ENCODE measurements around the gene PTPN21. TPM values are rescaled to one million over a fixed set of nuclear protein-coding genes. Genes with fewer than 3 reads are reported as not detected.

The PTPN21 gene
- total and polyA plus RNA-seq, 8 donors = 3.5 to 63.0 (median 18.5) TPM

GRCh38 chr14:88499225-88499624 lies 55.6 kb downstream of the PTPN21 start:
- DNase-seq = no peak
- intact Hi-C loops (cut with DNase I; ENCODE audit: low total_unique reads) = loop anchor here (10.0 kb wide), 1 partner anchor 46 kb away; no protein-coding TSS in a partner anchor

DNA sequence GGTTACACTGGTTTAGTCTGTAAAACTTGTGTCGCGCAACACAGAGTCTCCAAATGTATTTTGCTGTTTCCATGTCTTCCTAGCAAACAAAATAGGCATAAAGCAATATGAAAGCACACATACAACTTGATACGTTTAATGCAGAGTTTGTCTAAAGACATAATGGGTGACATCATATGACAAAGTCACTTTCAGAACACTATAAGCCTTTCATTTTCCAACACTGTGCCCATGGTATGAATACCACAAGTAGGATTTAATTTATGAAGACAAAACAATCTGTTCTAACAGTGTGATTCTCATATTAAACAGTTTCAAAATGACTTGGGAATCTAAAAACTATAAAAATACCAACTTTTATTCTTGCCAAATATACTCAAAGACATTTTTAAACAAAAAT lies 58.4 kb downstream of the PTPN21 start:
- H3K27ac ChIP-seq = no peak overlapping the region
- no peaks in the 10 kb centered on the region for H3K9me3 ChIP-seq
- TF ChIP-seq EP300 (IDR thresholded peaks at IDR 0.05) = no peak
- TF ChIP-seq, protein P1, sequence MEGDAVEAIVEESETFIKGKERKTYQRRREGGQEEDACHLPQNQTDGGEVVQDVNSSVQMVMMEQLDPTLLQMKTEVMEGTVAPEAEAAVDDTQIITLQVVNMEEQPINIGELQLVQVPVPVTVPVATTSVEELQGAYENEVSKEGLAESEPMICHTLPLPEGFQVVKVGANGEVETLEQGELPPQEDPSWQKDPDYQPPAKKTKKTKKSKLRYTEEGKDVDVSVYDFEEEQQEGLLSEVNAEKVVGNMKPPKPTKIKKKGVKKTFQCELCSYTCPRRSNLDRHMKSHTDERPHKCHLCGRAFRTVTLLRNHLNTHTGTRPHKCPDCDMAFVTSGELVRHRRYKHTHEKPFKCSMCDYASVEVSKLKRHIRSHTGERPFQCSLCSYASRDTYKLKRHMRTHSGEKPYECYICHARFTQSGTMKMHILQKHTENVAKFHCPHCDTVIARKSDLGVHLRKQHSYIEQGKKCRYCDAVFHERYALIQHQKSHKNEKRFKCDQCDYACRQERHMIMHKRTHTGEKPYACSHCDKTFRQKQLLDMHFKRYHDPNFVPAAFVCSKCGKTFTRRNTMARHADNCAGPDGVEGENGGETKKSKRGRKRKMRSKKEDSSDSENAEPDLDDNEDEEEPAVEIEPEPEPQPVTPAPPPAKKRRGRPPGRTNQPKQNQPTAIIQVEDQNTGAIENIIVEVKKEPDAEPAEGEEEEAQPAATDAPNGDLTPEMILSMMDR (IDR thresholded peaks at IDR 0.05) = no peak
- no peak for TF ChIP-seq POLR2AphosphoS5 (IDR thresholded peaks at IDR 0.05)
- no peak for TF ChIP-seq POLR2A (IDR thresholded peaks at IDR 0.05)
- DNase-seq = no peak
- H3K4me1 ChIP-seq = peaks cover 0 to 6% (median 0%) of the 10 kb centered on the region in 4 donors
- WGBS, 5 donors = 84 to 91% (median 88%) methylated on average over 3 of the region's 3 CpGs
- no peaks in the 10 kb centered on the region for H3K27me3 ChIP-seq
- peaks cover 9 to 82% (median 76%) of the 10 kb centered on the region in 4 donors for H3K36me3 ChIP-seq
- intact Hi-C loops (cut with DNase I; ENCODE audit: low total_unique reads) = loop anchor here (10.0 kb wide), 1 partner anchor 48 kb away; no protein-coding TSS in a partner anchor
- H3K4me3 ChIP-seq = no peak overlapping the region

More at GRCh38 chr14:88499225-88499624, 55.6 kb downstream of the PTPN21 start:
- 86 to 93% (median 92%) methylated on average over 6 of the region's 6 CpGs for WGBS, 5 donors
- Histone ChIP-seq H3K27me3 (no peaks in the 10 kb centered on the region), H3K4me3 (no peak overlapping the region), H3K9me3 (no peaks in the 10 kb centered on the region), H3K4me1 (no peaks in the 10 kb centered on the region), H3K36me3 (peaks cover 20 to 94% (median 91%) of the 10 kb centered on the region in 4 donors), H3K27ac (no peak overlapping the region)
- TF ChIP-seq, protein P1 (IDR thresholded peaks at IDR 0.05) = no peak
- no peak for TF ChIP-seq EP300 (IDR thresholded peaks at IDR 0.05)
- no peak for TF ChIP-seq POLR2AphosphoS5 (IDR thresholded peaks at IDR 0.05)
- no peak for TF ChIP-seq POLR2A (IDR thresholded peaks at IDR 0.05)

DNA sequence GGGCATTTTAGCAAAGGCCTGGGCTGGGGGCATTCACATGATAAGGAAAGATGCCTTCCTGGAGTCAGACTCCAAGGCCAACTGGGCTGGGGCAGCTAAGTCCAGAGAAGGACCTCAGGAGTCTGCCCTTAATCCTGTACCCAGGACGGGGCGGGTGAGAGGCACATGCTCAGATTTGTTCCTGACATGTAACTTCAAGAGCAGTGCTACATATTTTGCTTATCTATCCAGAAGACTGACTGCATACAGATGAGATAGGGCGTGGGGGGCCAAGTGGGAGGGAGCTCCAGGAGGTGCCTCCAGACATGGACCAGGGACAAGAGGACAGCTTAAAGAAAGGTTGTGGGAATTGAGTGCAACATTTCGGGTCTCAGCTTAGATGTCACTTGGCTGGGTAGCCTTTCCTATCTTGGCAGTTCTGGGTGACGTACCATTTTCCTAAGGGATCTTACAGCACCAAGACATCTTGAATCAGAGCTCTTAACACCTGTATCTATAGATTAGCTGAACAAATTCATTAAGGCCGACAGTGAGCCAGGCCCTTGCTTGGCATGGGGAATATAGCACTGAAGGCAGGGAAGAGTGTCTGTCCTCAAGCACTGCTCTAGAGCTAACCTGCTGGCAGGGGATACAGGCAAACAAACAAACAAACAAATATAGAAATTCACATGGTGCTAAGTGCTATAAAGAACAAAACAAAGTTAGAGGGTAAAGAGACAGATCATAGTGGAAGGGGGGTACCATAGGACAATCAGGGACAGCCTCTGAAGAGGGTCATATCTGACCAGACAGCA lies 61.2 kb downstream of the PTPN21 start:
- Histone ChIP-seq H3K9me3 (no peaks in the 10 kb centered on the region), H3K4me1 (peaks cover 0 to 8% (median 2%) of the 10 kb centered on the region in 4 donors), H3K27me3 (no peaks in the 10 kb centered on the region), H3K36me3 (peaks cover 8 to 77% (median 49%) of the 10 kb centered on the region in 4 donors), H3K4me3 (no peak overlapping the region), H3K27ac (no peak overlapping the region)
- intact Hi-C loops (cut with DNase I; ENCODE audit: low total_unique reads) = loop anchor here (10.0 kb wide), 1 partner anchor 51 kb away; no protein-coding TSS in a partner anchor
- 71 to 80% (median 75%) methylated on average over 6 of the region's 6 CpGs for WGBS, 5 donors
- DNase-seq = no peak
- TF ChIP-seq POLR2AphosphoS5 (IDR thresholded peaks at IDR 0.05) = no peak
- TF ChIP-seq EP300 (IDR thresholded peaks at IDR 0.05) = no peak
- TF ChIP-seq POLR2A (IDR thresholded peaks at IDR 0.05) = no peak
- TF ChIP-seq, protein P1 (IDR thresholded peaks at IDR 0.05) = no peak

DNA sequence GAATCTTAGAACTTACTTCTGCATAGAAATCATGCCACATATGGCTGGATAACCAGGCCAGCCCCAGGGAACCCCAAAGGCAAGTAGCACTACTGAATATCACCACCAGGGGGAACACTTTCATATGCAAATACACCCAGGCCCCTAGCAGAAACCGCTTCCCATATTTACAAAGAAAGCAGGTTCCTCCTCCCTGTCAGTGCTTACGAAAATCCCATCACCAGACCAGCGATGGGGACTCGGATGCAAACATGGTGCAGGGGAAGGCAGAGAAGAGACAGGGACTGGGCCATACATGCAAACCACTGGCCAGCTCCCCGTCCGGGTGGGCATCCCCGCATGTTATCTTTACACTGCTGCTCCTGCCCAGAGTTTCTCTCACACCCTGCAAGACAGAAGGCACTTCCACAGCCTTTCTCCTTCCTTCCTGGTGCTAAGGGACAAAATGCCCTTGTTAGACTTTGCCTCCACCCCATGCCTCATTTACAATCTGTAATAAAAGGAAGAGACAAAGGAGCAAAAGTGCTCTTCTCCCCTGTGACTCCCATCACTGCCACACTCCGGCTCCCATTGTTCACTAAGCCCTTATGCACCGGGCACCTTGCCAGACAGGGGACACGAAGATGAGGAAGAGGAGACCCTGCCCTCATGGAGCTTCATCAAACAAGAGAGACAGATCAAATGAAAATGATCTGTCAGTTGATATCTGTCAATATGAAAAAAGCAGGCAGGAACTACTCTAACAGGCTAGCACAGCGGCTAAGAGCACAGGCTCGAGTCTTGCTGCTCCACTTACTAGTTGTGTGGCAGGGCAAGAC lies 62.3 kb downstream of the PTPN21 start:
- intact Hi-C loops (cut with DNase I; ENCODE audit: low total_unique reads) = loop anchor here (10.0 kb wide), 1 partner anchor 52 kb away; no protein-coding TSS in a partner anchor
- H3K4me3 ChIP-seq = no peak overlapping the region
- no peaks in the 10 kb centered on the region for H3K9me3 ChIP-seq
- WGBS, 5 donors = 41 to 51% (median 45%) methylated on average over 10 to 12 of the region's 12 CpGs
- H3K27me3 ChIP-seq = no peaks in the 10 kb centered on the region
- TF ChIP-seq EP300 (IDR thresholded peaks at IDR 0.05) = no peak
- no peak for TF ChIP-seq POLR2A (IDR thresholded peaks at IDR 0.05)
- TF ChIP-seq, protein P1 (IDR thresholded peaks at IDR 0.05) = peak in 6 of 7 experiments; percentile 30 to 96 (median 94)
- peak in 2 of 3 donors; percentile 5 to 63 for TF ChIP-seq POLR2AphosphoS5 (IDR thresholded peaks at IDR 0.05)
- H3K4me1 ChIP-seq = peaks cover 0 to 13% (median 5%) of the 10 kb centered on the region in 4 donors
- H3K27ac ChIP-seq = no peak overlapping the region
- DNase-seq = peak; percentile 72 to 91
- peaks cover 8 to 70% (median 45%) of the 10 kb centered on the region in 4 donors for H3K36me3 ChIP-seq

Data from stomach (tissue), 9 donors.